GM12878 (cell line): ENCODE measurements around the gene CCDC88C. TPM values are rescaled to one million over a fixed set of nuclear protein-coding genes. Genes with fewer than 3 reads are reported as not detected.

Experiments used
- ATAC-seq: fragments of 200-7000 bp; cut with Tn5 transposase; 3 replicates; pipeline ENCODE4 v1.9.1; 2020; ENCODE audit warnings: mild to moderate bottlenecking, moderate library complexity
- BruUV-seq: library from RNA; stranded (reverse); fragments of 400-500 nt; replicated peaks from 2 replicates; lab custom pipeline; 2021; lab: Mats Ljungman, UMichigan
- CTCF ChIA-PET: fragments of 300-600 bp; sonication (Branson Sonifier 250); formaldehyde crosslinking; extraction: SDS; loops from one replicate; lab custom pipeline; 2021; ENCODE audit warnings: inconsistent platforms; lab: Yijun Ruan, JAX
- POLR2A ChIA-PET: fragments of 350-600 bp; formaldehyde crosslinking; extraction: SDS; loops from one replicate; lab custom pipeline; 2021; ENCODE audit warnings: inconsistent platforms; lab: Charles Lee
- RAD21 ChIA-PET: fragments of 300-600 bp; sonication (Branson Sonifier 250); formaldehyde crosslinking; loops from one replicate; lab custom pipeline; 2023; ENCODE audit warnings: antibody characterized with exemption; ENCODE audit not compliant: unreplicated experiment; lab: Charles Lee
- SMC1A ChIA-PET: fragments of 300-600 bp; sonication (Branson Sonifier 250); formaldehyde crosslinking; loops from one replicate; lab custom pipeline; 2023; ENCODE audit not compliant: unreplicated experiment, uncharacterized antibody; lab: Charles Lee
- DNase-seq: peaks from one replicate; pipeline ENCODE4 v3.0.0-alpha.2; 2011; ENCODE audit warnings: low read depth, low spot score
- FAIRE-seq: peaks from 3 replicates; lab custom pipeline; 2011; peaks lifted over from hg19 to GRCh38; lab: Jason Lieb, UNC
- H2AFZ ChIP-seq: 2 replicates; pipeline ENCODE4 v1.6.0; 2011; ENCODE audit warnings: low read depth, low read length, control low read depth; ENCODE audit not compliant: control insufficient read depth
- H3K27ac ChIP-seq: 2 replicates; pipeline ENCODE4 v1.5.1; 2011; ENCODE audit warnings: control low read depth; ENCODE audit not compliant: control insufficient read depth, insufficient read depth
- H3K27me3 ChIP-seq, 2 experiments: replicated peaks in 1 of 2; 2 replicates each; pipeline versions ENCODE4 v1.6.0 to v1.6.1; 2011; ENCODE audit warnings: low read length in 1 of 2; ENCODE audit not compliant: control insufficient read depth in 2 of 2, insufficient read depth in 2 of 2
- H3K36me3 ChIP-seq, 2 experiments: 2 replicates each; pipeline ENCODE4 v1.5.1; 2011; ENCODE audit warnings: low read length in 1 of 2; ENCODE audit not compliant: control insufficient read depth in 2 of 2, insufficient read depth in 2 of 2
- H3K4me1 ChIP-seq: 2 replicates; pipeline ENCODE4 v1.6.1; 2011; ENCODE audit warnings: mild to moderate bottlenecking, low read length, moderate library complexity, mixed read lengths; ENCODE audit not compliant: control insufficient read depth, insufficient read depth
- H3K4me2 ChIP-seq: 2 replicates; pipeline ENCODE4 v1.6.0; 2011; ENCODE audit warnings: control low read depth; ENCODE audit not compliant: control insufficient read depth, insufficient read depth
- H3K4me3 ChIP-seq: fragments of 200-600 bp; sonication (generic); 2 replicates; pipeline ENCODE4 v1.5.1; 2016
- H3K79me2 ChIP-seq: 2 replicates; pipeline ENCODE4 v1.6.0; 2011; ENCODE audit warnings: low read length; ENCODE audit not compliant: control insufficient read depth, insufficient read depth
- H3K9ac ChIP-seq: 2 replicates; pipeline ENCODE4 v1.8.0; 2011; ENCODE audit warnings: low read length, control low read depth, mixed read lengths; ENCODE audit not compliant: control insufficient read depth, insufficient read depth
- H3K9me3 ChIP-seq: replicated peaks from 3 replicates; pipeline ENCODE4 v1.5.1; 2011; ENCODE audit warnings: mild to moderate bottlenecking, low read length; ENCODE audit not compliant: control insufficient read depth, insufficient read depth
- H4K20me1 ChIP-seq: 2 replicates; pipeline ENCODE4 v1.6.0; 2011; ENCODE audit not compliant: control insufficient read depth, insufficient read depth
- BCLAF1 ChIP-seq: fragments of 450-650 bp; IDR thresholded peaks from 2 replicates; pipeline ENCODE4 v1.6.1; 2017; ENCODE audit warnings: antibody characterized with exemption, mild to moderate bottlenecking, moderate library complexity
- CREM ChIP-seq: IDR thresholded peaks from 2 replicates; pipeline ENCODE4 v1.6.1; 2014; ENCODE audit warnings: antibody characterized with exemption, low read depth
- E2F8 ChIP-seq: fragments of 450-650 bp; IDR thresholded peaks from 2 replicates; pipeline ENCODE4 v1.6.1; 2018; ENCODE audit warnings: mild to moderate bottlenecking, low read depth, moderate library complexity; ENCODE audit not compliant: partially characterized antibody
- ELK1 ChIP-seq: IDR thresholded peaks from 2 replicates; pipeline ENCODE4 v1.6.1; 2012; ENCODE audit warnings: low read depth, low read length, improper control_type of control experiment
- LARP7 ChIP-seq: fragments of 450-650 bp; IDR thresholded peaks from 2 replicates; pipeline ENCODE4 v1.6.1; 2017; ENCODE audit warnings: mild to moderate bottlenecking
- MLLT1 ChIP-seq: fragments of 450-650 bp; IDR thresholded peaks from 2 replicates; pipeline ENCODE4 v1.6.1; 2016; ENCODE audit warnings: mild to moderate bottlenecking
- MXI1 ChIP-seq: fragments of 150-350 bp; IDR thresholded peaks from 2 replicates; pipeline ENCODE4 v1.6.1; 2011; ENCODE audit warnings: low read depth, mild to moderate bottlenecking, inconsistent platforms, low read length, improper control_type of control experiment
- NBN ChIP-seq: fragments of 450-650 bp; IDR thresholded peaks from 2 replicates; pipeline ENCODE4 v1.6.1; 2016
- NFIC ChIP-seq: IDR thresholded peaks from 2 replicates; pipeline ENCODE4 v1.6.1; 2012; ENCODE audit warnings: low read depth, mild to moderate bottlenecking, inconsistent platforms, low read length, moderate library complexity
- SKIL ChIP-seq: fragments of 450-650 bp; IDR thresholded peaks from 2 replicates; pipeline ENCODE4 v1.6.1; 2017; ENCODE audit warnings: mild to moderate bottlenecking, low read depth, inconsistent platforms; ENCODE audit not compliant: poor library complexity, severe bottlenecking
- ZNF384 ChIP-seq: IDR thresholded peaks from 2 replicates; pipeline ENCODE4 v1.6.1; 2012; ENCODE audit warnings: low read depth, mild to moderate bottlenecking, low read length, improper control_type of control experiment, borderline replicate concordance
- WGBS: methylation state at CpG from one replicate; pipeline ENCODE4 v1.1.6; 2016; ENCODE audit warnings: low lambda C conversion rate; ENCODE audit not compliant: insufficient replicate concordance, insufficient coverage; ENCODE audit errors: missing lambda C conversion rate; 5-methylcytosine and 5-hydroxymethylcytosine counted together
- in situ Hi-C: fragments of 300-500 bp; cut with MboI; formaldehyde crosslinking; loops from 9 replicates; pipeline ENCODE4 v1.14.3; 2018; ENCODE audit warnings: mixed read lengths
- intact Hi-C: fragments of 100-400 bp; cut with micrococcal nuclease; formaldehyde crosslinking; loops from one replicate; pipeline ENCODE4 v1.14.2; 2022; ENCODE audit not compliant: unreplicated experiment
- polyA plus RNA-seq, 11 experiments: library from polyadenylated mRNA; depleted of rRNA in 4 of 11; unstranded in 6 of 11; stranded (reverse) in 5 of 11; fragments of >200 nt; fragmentation: Nextera tagmentation in 4 of 11; fragmentation: Illumina TruSeq in 1 of 11; extraction: Ambion mirVana in 4 of 11; extraction: Trizol in 1 of 11; gene quantifications; 1 replicate in 1 of 11; 2 replicates in 10 of 11; pipeline versions ENCODE4 v1.2.1 to v1.2.3, GENCODE V29; 2011 to 2016; ENCODE audit warnings: inconsistent platforms in 2 of 11, missing spikeins in 2 of 11, low read depth in 1 of 11
- total RNA-seq, 4 experiments: library from RNA; depleted of rRNA in 3 of 4; stranded (reverse); fragments of >200 nt in 3 of 4; fragmentation: Illumina TruSeq in 1 of 4; extraction: Trizol in 1 of 4; gene quantifications; 2 replicates each; pipeline versions ENCODE4 v1.2.1 to v1.2.3, GENCODE V29; 2013 to 2021

The CCDC88C gene
- total and polyA plus RNA-seq, 10 of the 15 experiments (the other 5 are each of a cell fraction or from before 2014, with no cell fraction given) = 4.0 to 79.6 (median 36.6) TPM

- Histone ChIP-seq H3K27ac (peak overlapping the region; percentile 92), H4K20me1 (no peaks in the 10 kb centered on the region), H2AFZ (no peak overlapping the region), H3K9ac (peak overlapping the region; percentile 54; the same call in 1 of the 2 replicates), H3K4me3 (peak overlapping the region; percentile 29; the same call in 1 of the 2 replicates), H3K4me1 (peaks cover 53% of the 10 kb centered on the region), H3K27me3 (no peaks in the 10 kb centered on the region), H3K79me2 (no peaks in the 10 kb centered on the region; the same call in 1 of the 2 replicates), H3K9me3 (peaks cover 10% of the 10 kb centered on the region), H3K36me3 (peaks cover 4 to 8% of the 10 kb centered on the region in 2 experiments; a peak in 3 of 4 replicates), H3K4me2 (peak overlapping the region; percentile 73)
- intact Hi-C loops = loop anchor here (1.0 to 2.0 kb wide), 2 partner anchors 21 to 57 kb away; no protein-coding TSS in a partner anchor
- ChIA-PET RAD21 (interaction anchor here (1.1 to 5.5 kb wide), 7 partner anchors 9 to 188 kb away, joined by 3 to 90 read pairs (median 16); partner anchors contain the start of genes CCDC88C and GPR68), CTCF (interaction anchor here (0.6 to 4.7 kb wide), 4 partner anchors 11 to 120 kb away, joined by 3 to 59 read pairs (median 4); partner anchors contain the start of gene GPR68), SMC1A (interaction anchor here (0.9 to 5.7 kb wide), 6 partner anchors 12 to 59 kb away, joined by 3 to 142 read pairs (median 6); partner anchors contain the start of gene GPR68), POLR2A (interaction anchor here (1.1 to 4.6 kb wide), 5 partner anchors 9 to 35 kb away, joined by 3 to 108 read pairs (median 12); partner anchors contain the start of gene GPR68)
- BruUV-seq = no TSS peak
- FAIRE-seq (peak; percentile 86), DNase-seq (peak; percentile 96), ATAC-seq (peak; percentile 78)
- in situ Hi-C loops = no loop called here
- under 1% methylated on average over 6 of the region's 6 CpGs for WGBS
- TF ChIP-seq CREM (peak; percentile 91), MXI1 (0 out of 2 replicates have a peak, but pooled peaks have one; percentile 35), BCLAF1 (no peak), SKIL (peak; percentile 65), E2F8 (peak; percentile 46), NFIC (peak; percentile 96), ELK1 (0 out of 2 replicates have a peak, but pooled peaks have one; percentile 47), MLLT1 (peak; percentile 87), LARP7 (no peak), NBN (peak; percentile 72; the same call in 1 of the 2 replicates), ZNF384 (no peak)
Measured at GRCh38 chr14:91229743-91230200, 187.8 kb downstream of the CCDC88C start.
